IPS-18c (cell line): Measurements from ENCODE around the gene PRKCZ.

Experiments
- H3K4me3 ChIP-seq: 2 replicates; pipeline ENCODE4 v1.7.0; 2013; ENCODE audit warnings: low read depth, mild to moderate bottlenecking, low read length, moderate library complexity; ENCODE audit not compliant: insufficient read depth
- H3K9me3 ChIP-seq: one replicate; pipeline ENCODE4 v1.6.1; 2013; ENCODE audit warnings: mild to moderate bottlenecking, low read length, moderate library complexity; ENCODE audit not compliant: control insufficient read depth, insufficient read depth

PRKCZ gene

GRCh38 chr1:2165646-2166045, 115.4 kb downstream of the PRKCZ start:
- Histone ChIP-seq H3K4me3 (no peak overlapping the region), H3K9me3 (no peaks in the 10 kb centered on the region)

GRCh38 chr1:2166254-2166653, 116.0 kb downstream of the PRKCZ start:
- H3K4me3 ChIP-seq = no peak overlapping the region
- H3K9me3 ChIP-seq = no peaks in the 10 kb centered on the region

- no peaks in the 10 kb centered on the region for H3K9me3 ChIP-seq
- no peak overlapping the region for H3K4me3 ChIP-seq
Observed at GRCh38 chr1:2166695-2167094, 116.5 kb downstream of the PRKCZ start.

GRCh38 chr1:2168090-2168489, 117.9 kb downstream of the PRKCZ start:
- no peak overlapping the region for H3K4me3 ChIP-seq
- no peaks in the 10 kb centered on the region for H3K9me3 ChIP-seq

GRCh38 chr1:2168535-2168934, 118.3 kb downstream of the PRKCZ start:
- H3K9me3 ChIP-seq = no peaks in the 10 kb centered on the region
- H3K4me3 ChIP-seq = no peak overlapping the region

- H3K4me3 ChIP-seq = no peak overlapping the region
- no peaks in the 10 kb centered on the region for H3K9me3 ChIP-seq
Observed at GRCh38 chr1:2169200-2169836, 119.1 kb downstream of the PRKCZ start.

GRCh38 chr1:2170211-2170610, 120.0 kb downstream of the PRKCZ start:
- H3K4me3 ChIP-seq = no peak overlapping the region
- H3K9me3 ChIP-seq = no peaks in the 10 kb centered on the region

GRCh38 chr1:2172012-2172411, 121.8 kb downstream of the PRKCZ start:
- H3K4me3 ChIP-seq = no peak overlapping the region
- H3K9me3 ChIP-seq = no peaks in the 10 kb centered on the region

- Histone ChIP-seq H3K4me3 (no peak overlapping the region), H3K9me3 (no peaks in the 10 kb centered on the region)
Observed at GRCh38 chr1:2172551-2173146, 122.4 kb downstream of the PRKCZ start.

GRCh38 chr1:2173546-2174347, 123.5 kb downstream of the PRKCZ start:
- H3K9me3 ChIP-seq = peaks cover 2% of the 10 kb centered on the region
- no peak overlapping the region for H3K4me3 ChIP-seq

GRCh38 chr1:2174348-2175054, 124.3 kb downstream of the PRKCZ start:
- no peak overlapping the region for H3K4me3 ChIP-seq

GRCh38 chr1:2175055-2175414, 124.8 kb downstream of the PRKCZ start:
- no peak overlapping the region for H3K4me3 ChIP-seq
- peaks cover 2% of the 10 kb centered on the region for H3K9me3 ChIP-seq

More at GRCh38 chr1:2174348-2175054, 124.3 kb downstream of the PRKCZ start:
- peaks cover 2% of the 10 kb centered on the region for H3K9me3 ChIP-seq

- no peak overlapping the region for H3K4me3 ChIP-seq
Observed at GRCh38 chr1:2175681-2176454, 125.7 kb downstream of the PRKCZ start.

GRCh38 chr1:2176615-2177014, 126.4 kb downstream of the PRKCZ start:
- Histone ChIP-seq H3K4me3 (no peak overlapping the region), H3K9me3 (peaks cover 2% of the 10 kb centered on the region)

More at GRCh38 chr1:2175681-2176454, 125.7 kb downstream of the PRKCZ start:
- H3K9me3 ChIP-seq = peaks cover 2% of the 10 kb centered on the region

- Histone ChIP-seq H3K4me3 (no peak overlapping the region), H3K9me3 (peaks cover 2% of the 10 kb centered on the region)
Observed at GRCh38 chr1:2177541-2177940, 127.3 kb downstream of the PRKCZ start.

GRCh38 chr1:2177946-2178538, 127.8 kb downstream of the PRKCZ start:
- peaks cover 2% of the 10 kb centered on the region for H3K9me3 ChIP-seq
- no peak overlapping the region for H3K4me3 ChIP-seq

GRCh38 chr1:2178875-2179274, 128.7 kb downstream of the PRKCZ start:
- Histone ChIP-seq H3K9me3 (peaks cover 2% of the 10 kb centered on the region), H3K4me3 (no peak overlapping the region)
